DOHH2 (cell line): ENCODE data around the gene DHCR24.
A peak's percentile ranks its signal among the peaks of the same experiment; 100 is the strongest.

Experiments used
- H3F3A ChIP-seq: fragments of 200-600 bp; sonication (generic), shearing (Covaris generic); 2 replicates; pipeline ENCODE4 v1.6.0; 2016; ENCODE audit warnings: antibody characterized with exemption, mild to moderate bottlenecking; ENCODE audit not compliant: control insufficient read depth, insufficient read depth
- H3K27ac ChIP-seq: fragments of 200-600 bp; sonication (generic); 2 replicates; pipeline ENCODE4 v1.5.1; 2014; ENCODE audit warnings: low read depth, mild to moderate bottlenecking, low read length, moderate library complexity
- H3K27me3 ChIP-seq: fragments of 200-600 bp; sonication (generic); 2 replicates; pipeline ENCODE4 v1.6.1; 2014; ENCODE audit warnings: mild to moderate bottlenecking, low read length, mixed read lengths; ENCODE audit not compliant: control insufficient read depth
- H3K36me3 ChIP-seq: fragments of 200-600 bp; sonication (generic); 2 replicates; pipeline ENCODE4 v1.6.1; 2014; ENCODE audit warnings: mild to moderate bottlenecking, low read length, moderate library complexity, mixed read lengths; ENCODE audit not compliant: control insufficient read depth
- H3K4me1 ChIP-seq: fragments of 200-600 bp; sonication (generic); 2 replicates; pipeline ENCODE4 v1.6.1; 2014; ENCODE audit warnings: mild to moderate bottlenecking, low read length, mixed read lengths; ENCODE audit not compliant: control insufficient read depth
- H3K4me2 ChIP-seq: fragments of 200-600 bp; sonication (generic); 2 replicates; pipeline ENCODE4 v1.6.0; 2014; ENCODE audit warnings: mild to moderate bottlenecking, low read length, moderate library complexity
- H3K4me3 ChIP-seq: fragments of 200-600 bp; sonication (generic); 2 replicates; pipeline ENCODE4 v1.5.1; 2014; ENCODE audit warnings: mild to moderate bottlenecking, low read length, mixed read lengths
- H3K79me2 ChIP-seq: fragments of 200-600 bp; sonication (generic); 2 replicates; pipeline ENCODE4 v1.6.1; 2014; ENCODE audit warnings: mild to moderate bottlenecking, low read length, mixed read lengths; ENCODE audit not compliant: control insufficient read depth
- H3K9me2 ChIP-seq: fragments of 200-600 bp; sonication (generic); replicated peaks from 2 replicates; pipeline ENCODE4 v1.6.1; 2014; ENCODE audit warnings: mild to moderate bottlenecking, low read length, mixed read lengths; ENCODE audit not compliant: control insufficient read depth
- H3K9me3 ChIP-seq: fragments of 200-600 bp; sonication (generic); 2 replicates; pipeline ENCODE4 v1.6.1; 2014; ENCODE audit warnings: antibody characterized with exemption, low read length, mixed read lengths; ENCODE audit not compliant: control insufficient read depth, insufficient read depth
- H4K20me1 ChIP-seq: fragments of 200-600 bp; sonication (generic); 2 replicates; pipeline ENCODE4 v1.6.0; 2014; ENCODE audit warnings: low read depth, mild to moderate bottlenecking, antibody characterized with exemption, low read length, moderate library complexity; ENCODE audit not compliant: control insufficient read depth, insufficient read depth
- CTCF ChIP-seq: fragments of 200-600 bp; sonication (generic); IDR thresholded peaks from one replicate; pipeline ENCODE4 v1.5.1; 2014; ENCODE audit warnings: antibody characterized with exemption, mild to moderate bottlenecking, low read depth, low read length; ENCODE audit not compliant: poor library complexity, severe bottlenecking
- EZH2phosphoT487 ChIP-seq: fragments of 200-600 bp; sonication (generic); IDR thresholded peaks from 2 replicates; pipeline ENCODE4 v1.6.1; 2017; ENCODE audit warnings: borderline replicate concordance, mild to moderate bottlenecking, antibody characterized with exemption, low read length, moderate library complexity, mixed read lengths

Gene DHCR24

GRCh38 chr1:54808443-54809207 lies 78.4 kb downstream of the DHCR24 start:
- TF ChIP-seq CTCF (peak; percentile 51), EZH2phosphoT487 (no peak)
- Histone ChIP-seq H3K9me3 (no peaks in the 10 kb centered on the region), H3K9me2 (no peaks in the 10 kb centered on the region), H4K20me1 (no peaks in the 10 kb centered on the region), H3K36me3 (no peaks in the 10 kb centered on the region), H3K4me1 (no peaks in the 10 kb centered on the region), H3K79me2 (no peaks in the 10 kb centered on the region), H3K4me2 (no peak overlapping the region), H3K27me3 (peaks cover 12% of the 10 kb centered on the region), H3F3A (no peaks in the 10 kb centered on the region), H3K27ac (no peak overlapping the region), H3K4me3 (no peak overlapping the region)

GRCh38 chr1:54807756-54808155 lies 79.2 kb downstream of the DHCR24 start:
- no peaks in the 10 kb centered on the region for H4K20me1 ChIP-seq
- no peaks in the 10 kb centered on the region for H3K4me1 ChIP-seq
- no peak overlapping the region for H3K4me3 ChIP-seq
- no peaks in the 10 kb centered on the region for H3K79me2 ChIP-seq
- no peaks in the 10 kb centered on the region for H3K9me2 ChIP-seq
- H3K27ac ChIP-seq, result no peak overlapping the region
- no peak for TF ChIP-seq CTCF
- no peak for TF ChIP-seq EZH2phosphoT487
- no peaks in the 10 kb centered on the region for H3K36me3 ChIP-seq
- no peaks in the 10 kb centered on the region for H3F3A ChIP-seq
- H3K27me3 ChIP-seq, result peaks cover 3% of the 10 kb centered on the region; the same call in 1 of the 2 replicates
- no peak overlapping the region for H3K4me2 ChIP-seq
- H3K9me3 ChIP-seq, result no peaks in the 10 kb centered on the region

- H3K27ac ChIP-seq, result no peak overlapping the region
- no peaks in the 10 kb centered on the region for H3K36me3 ChIP-seq
- H3K9me3 ChIP-seq, result no peaks in the 10 kb centered on the region
- no peaks in the 10 kb centered on the region for H3K4me1 ChIP-seq
- H4K20me1 ChIP-seq, result no peaks in the 10 kb centered on the region
- no peaks in the 10 kb centered on the region for H3K9me2 ChIP-seq
- H3K4me3 ChIP-seq, result no peak overlapping the region
- H3F3A ChIP-seq, result no peaks in the 10 kb centered on the region
- no peaks in the 10 kb centered on the region for H3K79me2 ChIP-seq
- H3K4me2 ChIP-seq, result no peak overlapping the region
- no peaks in the 10 kb centered on the region for H3K27me3 ChIP-seq
- TF ChIP-seq CTCF (no peak), EZH2phosphoT487 (no peak)
Measured at GRCh38 chr1:54806931-54807611, 79.9 kb downstream of the DHCR24 start.
